Adipocyte (in vitro differentiated cells): Measurements from ENCODE around the gene HLCS.

Experiments
- DNase-seq: peaks from one replicate; pipeline ENCODE4 v3.0.0-alpha.2; 2015; ENCODE audit warnings: low read depth
- H3K27me3 ChIP-seq: replicated peaks from 2 replicates; pipeline ENCODE4 v1.7.0; 2013; ENCODE audit warnings: mild to moderate bottlenecking, low read length, moderate library complexity; ENCODE audit not compliant: control insufficient read depth, insufficient read depth
- H3K36me3 ChIP-seq: 2 replicates; pipeline ENCODE4 v1.7.0; 2013; ENCODE audit warnings: low read length, mild to moderate bottlenecking, moderate library complexity; ENCODE audit not compliant: control insufficient read depth, insufficient read depth, severe bottlenecking
- H3K4me1 ChIP-seq: 2 replicates; pipeline ENCODE4 v1.7.0; 2013; ENCODE audit warnings: mild to moderate bottlenecking, low read length, moderate library complexity; ENCODE audit not compliant: control insufficient read depth, insufficient read depth
- H3K4me3 ChIP-seq: 2 replicates; pipeline ENCODE4 v1.7.0; 2013; ENCODE audit warnings: mild to moderate bottlenecking, low read length, moderate library complexity
- H3K9ac ChIP-seq: 2 replicates; pipeline ENCODE4 v1.7.0; 2013; ENCODE audit warnings: mild to moderate bottlenecking, low read length, moderate library complexity
- H3K9me3 ChIP-seq: 2 replicates; pipeline ENCODE4 v1.7.0; 2013; ENCODE audit warnings: mild to moderate bottlenecking, low read length, moderate library complexity; ENCODE audit not compliant: control insufficient read depth

The HLCS gene

DNA sequence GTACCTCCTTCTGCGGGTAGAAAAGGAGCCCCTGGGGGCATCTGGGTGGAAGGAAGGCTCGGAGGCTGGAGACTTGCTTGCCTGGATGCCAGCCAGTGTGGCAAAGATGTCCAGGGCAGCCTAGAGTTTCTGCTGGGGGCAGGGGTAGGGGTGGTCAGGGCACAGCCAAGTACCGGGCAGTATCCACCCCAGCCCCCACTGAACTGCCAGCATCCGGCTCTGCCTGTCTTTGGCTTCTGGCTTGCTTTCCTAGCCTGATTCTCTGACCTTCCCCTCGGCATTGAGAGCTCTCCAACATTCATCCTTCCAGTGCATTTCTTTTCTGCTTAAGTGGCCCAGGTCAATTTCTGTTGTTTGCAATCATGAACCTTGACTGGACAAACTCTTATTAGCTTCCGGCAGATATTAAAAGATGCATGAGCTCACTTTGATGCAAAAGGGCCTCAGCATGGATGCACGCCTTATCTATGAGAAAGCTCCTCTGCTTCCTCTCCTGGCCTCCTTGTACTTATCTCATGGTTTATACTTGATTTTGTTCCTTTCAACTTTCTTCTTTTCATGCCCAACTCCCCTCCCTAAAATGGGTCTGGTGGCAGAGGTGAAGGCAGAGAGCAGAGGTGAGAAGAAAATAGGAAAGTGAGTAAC, 116.9 kb downstream of the HLCS start:
- no peaks in the 10 kb centered on the region for H3K27me3 ChIP-seq
- H3K9me3 ChIP-seq, result no peaks in the 10 kb centered on the region
- H3K9ac ChIP-seq, result no peak overlapping the region
- no peak for DNase-seq
- H3K36me3 ChIP-seq, result no peaks in the 10 kb centered on the region
- H3K4me1 ChIP-seq, result peaks cover 6% of the 10 kb centered on the region
- no peak overlapping the region for H3K4me3 ChIP-seq

DNA sequence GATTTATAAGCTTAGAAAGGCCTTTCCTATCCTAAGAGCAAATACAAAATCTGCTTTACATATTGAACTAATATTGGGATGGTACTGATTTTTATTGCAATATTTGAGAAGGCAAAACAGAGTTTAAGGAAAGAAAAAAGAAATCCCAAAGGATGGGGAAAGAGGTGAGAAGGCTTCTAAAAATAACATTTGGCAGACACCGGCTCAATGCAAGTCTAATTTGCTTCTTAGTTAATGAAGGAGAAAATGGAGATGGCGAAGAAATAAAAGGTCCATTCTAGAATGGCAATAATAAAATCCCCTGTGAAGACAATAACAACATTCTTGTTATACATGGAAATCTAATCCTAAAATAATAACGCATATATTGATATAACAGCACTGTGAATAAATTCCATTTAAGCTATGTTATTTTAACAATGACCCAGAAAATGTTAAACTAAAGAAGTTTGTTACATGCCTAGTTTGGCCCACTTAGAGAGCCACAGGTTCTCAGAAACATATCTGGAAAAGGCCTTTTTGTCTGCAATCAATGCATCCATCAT, 117.7 kb downstream of the HLCS start:
- H3K9me3 ChIP-seq, result no peaks in the 10 kb centered on the region
- DNase-seq, result no peak

DNA sequence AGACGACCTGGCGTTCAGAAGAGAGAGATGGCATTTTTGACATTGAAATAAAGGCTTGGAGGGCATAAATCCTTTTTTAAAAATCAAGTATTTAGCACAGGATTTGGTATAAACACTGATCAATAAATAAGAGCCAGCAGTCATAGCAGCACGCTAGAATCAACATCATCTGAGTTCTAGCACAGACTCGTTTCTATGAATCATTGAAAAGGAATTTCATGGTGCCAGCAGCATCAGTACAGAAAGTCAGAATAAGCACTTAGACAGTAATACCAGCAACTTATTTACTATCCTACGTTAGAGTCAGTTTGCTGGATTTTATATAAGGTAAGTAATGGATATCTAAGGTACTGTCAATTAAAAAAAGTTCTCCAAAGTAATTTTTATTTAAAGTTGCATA, 119.3 kb downstream of the HLCS start:
- H3K4me1 ChIP-seq, result peaks cover 6% of the 10 kb centered on the region
- H3K4me3 ChIP-seq, result no peak overlapping the region
- no peaks in the 10 kb centered on the region for H3K27me3 ChIP-seq
- peak; percentile 80 for DNase-seq
- no peaks in the 10 kb centered on the region for H3K36me3 ChIP-seq
- no peaks in the 10 kb centered on the region for H3K9me3 ChIP-seq
- H3K9ac ChIP-seq, result no peak overlapping the region

More for the DNA sequence above, 117.7 kb downstream of the HLCS start:
- Histone ChIP-seq H3K36me3 (no peaks in the 10 kb centered on the region), H3K9ac (no peak overlapping the region), H3K4me3 (no peak overlapping the region), H3K4me1 (peaks cover 6% of the 10 kb centered on the region), H3K27me3 (no peaks in the 10 kb centered on the region)

DNA sequence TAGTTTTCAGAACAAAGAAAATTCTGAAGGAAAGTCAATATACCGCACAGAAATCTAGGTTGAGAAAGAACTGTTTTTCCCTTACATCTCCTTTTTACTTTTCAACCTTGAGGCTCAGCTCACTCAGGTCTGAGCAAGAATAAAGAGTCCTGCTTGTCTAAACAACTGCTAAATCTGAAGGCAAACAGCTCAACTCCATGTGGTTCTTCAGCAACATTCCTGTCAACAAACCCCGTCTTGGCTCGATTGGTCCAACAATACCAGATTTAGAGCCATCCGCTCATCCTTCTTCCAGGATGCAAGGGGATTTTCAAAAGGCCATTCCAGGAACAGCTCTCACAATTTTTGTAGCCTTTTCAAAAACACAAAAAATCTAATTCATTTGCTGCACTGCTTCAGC, 119.8 kb downstream of the HLCS start:
- H3K9me3 ChIP-seq, result no peaks in the 10 kb centered on the region
- peaks cover 6% of the 10 kb centered on the region for H3K4me1 ChIP-seq
- no peaks in the 10 kb centered on the region for H3K27me3 ChIP-seq
- H3K36me3 ChIP-seq, result no peaks in the 10 kb centered on the region
- H3K9ac ChIP-seq, result no peak overlapping the region
- no peak overlapping the region for H3K4me3 ChIP-seq
- peak; percentile 20 for DNase-seq

DNA sequence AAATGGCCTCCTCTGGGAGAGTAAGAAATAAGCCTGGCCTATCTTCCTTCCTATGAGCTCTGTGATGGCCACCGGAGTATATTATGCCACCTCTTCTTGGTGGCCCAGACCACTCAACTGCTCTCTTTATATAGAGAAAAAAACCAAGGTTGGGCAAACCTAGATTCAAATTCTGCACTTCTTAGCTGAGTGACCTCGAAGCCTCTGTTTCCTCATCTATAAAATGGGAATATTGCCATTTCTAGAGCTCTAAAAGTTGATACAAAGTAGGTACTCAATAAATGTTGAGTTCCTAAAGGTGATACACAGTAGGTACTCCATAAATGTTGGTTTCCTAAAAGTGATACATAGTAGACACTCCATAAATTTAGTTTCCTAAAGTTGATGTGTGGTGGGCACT, 120.7 kb downstream of the HLCS start:
- H3K4me1 ChIP-seq, result peaks cover 6% of the 10 kb centered on the region
- H3K27me3 ChIP-seq, result no peaks in the 10 kb centered on the region
- no peaks in the 10 kb centered on the region for H3K36me3 ChIP-seq
- H3K4me3 ChIP-seq, result no peak overlapping the region
- H3K9ac ChIP-seq, result no peak overlapping the region
- no peaks in the 10 kb centered on the region for H3K9me3 ChIP-seq
- DNase-seq, result no peak

DNA sequence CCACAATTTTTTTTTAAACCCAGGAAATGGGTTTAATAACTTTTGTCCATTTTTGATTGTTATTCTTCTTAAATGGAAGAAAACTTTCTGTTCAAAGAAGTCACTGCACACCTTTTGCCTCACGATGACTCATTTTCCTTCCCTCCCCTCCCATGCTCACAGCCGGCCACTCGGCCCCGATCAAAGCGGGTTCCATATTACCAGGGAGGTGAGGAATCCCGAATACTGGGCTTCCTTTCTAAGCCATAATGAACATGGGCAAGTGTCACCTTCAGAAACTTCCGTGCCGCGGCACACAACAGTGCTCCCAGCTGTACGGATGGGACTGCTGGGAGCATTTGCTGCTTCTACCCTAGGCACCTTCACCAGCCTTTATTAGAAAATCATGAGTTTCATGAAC, 121.4 kb downstream of the HLCS start:
- H3K9ac ChIP-seq, result no peak overlapping the region
- H3K27me3 ChIP-seq, result no peaks in the 10 kb centered on the region
- H3K36me3 ChIP-seq, result no peaks in the 10 kb centered on the region
- H3K9me3 ChIP-seq, result no peaks in the 10 kb centered on the region
- peaks cover 6% of the 10 kb centered on the region for H3K4me1 ChIP-seq
- DNase-seq, result no peak
- no peak overlapping the region for H3K4me3 ChIP-seq

DNA sequence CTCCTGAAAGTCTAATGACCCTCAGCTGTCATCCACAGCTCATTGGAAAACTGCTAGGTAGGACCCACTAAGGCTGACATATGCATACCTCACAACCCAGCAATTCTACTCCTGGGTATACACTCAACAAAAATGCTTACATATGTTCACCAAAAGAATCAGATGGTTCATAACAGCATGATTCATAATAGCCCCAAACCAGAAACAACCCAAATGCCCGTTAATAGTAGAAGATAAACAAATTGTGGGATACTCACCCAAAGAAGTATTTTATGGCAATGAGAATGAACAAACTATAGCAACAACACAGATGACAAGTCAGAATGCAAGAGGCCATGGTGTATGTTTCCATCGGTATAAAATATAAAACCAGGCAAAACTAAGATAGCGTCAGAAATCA, 124.6 kb downstream of the HLCS start:
- DNase-seq, result no peak
- no peak overlapping the region for H3K4me3 ChIP-seq
- H3K9me3 ChIP-seq, result no peaks in the 10 kb centered on the region
- H3K9ac ChIP-seq, result no peak overlapping the region
- H3K36me3 ChIP-seq, result no peaks in the 10 kb centered on the region
- H3K4me1 ChIP-seq, result peaks cover 7% of the 10 kb centered on the region
- H3K27me3 ChIP-seq, result no peaks in the 10 kb centered on the region

DNA sequence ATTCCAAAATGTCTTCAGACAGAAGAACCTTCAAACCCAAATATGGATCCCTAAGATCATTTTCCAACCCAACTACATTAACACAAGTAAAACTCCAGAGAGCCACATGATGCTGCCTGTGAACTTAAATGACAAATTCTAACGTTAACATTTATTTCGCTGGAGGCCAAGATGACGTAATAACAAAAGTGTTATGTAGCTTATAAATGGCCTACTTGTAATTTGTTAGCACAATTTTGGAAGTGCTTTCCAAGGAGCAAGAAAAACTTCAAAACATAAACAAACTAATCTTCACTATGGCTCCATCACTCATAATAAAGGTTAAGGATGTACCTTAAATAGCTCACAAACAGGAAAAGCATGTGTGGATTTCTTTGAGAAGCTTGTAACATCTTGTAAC, 126.7 kb downstream of the HLCS start:
- peaks cover 6% of the 10 kb centered on the region for H3K4me1 ChIP-seq
- no peak for DNase-seq
- H3K36me3 ChIP-seq, result no peaks in the 10 kb centered on the region
- no peaks in the 10 kb centered on the region for H3K27me3 ChIP-seq
- H3K4me3 ChIP-seq, result no peak overlapping the region
- no peaks in the 10 kb centered on the region for H3K9me3 ChIP-seq
- H3K9ac ChIP-seq, result no peak overlapping the region

DNA sequence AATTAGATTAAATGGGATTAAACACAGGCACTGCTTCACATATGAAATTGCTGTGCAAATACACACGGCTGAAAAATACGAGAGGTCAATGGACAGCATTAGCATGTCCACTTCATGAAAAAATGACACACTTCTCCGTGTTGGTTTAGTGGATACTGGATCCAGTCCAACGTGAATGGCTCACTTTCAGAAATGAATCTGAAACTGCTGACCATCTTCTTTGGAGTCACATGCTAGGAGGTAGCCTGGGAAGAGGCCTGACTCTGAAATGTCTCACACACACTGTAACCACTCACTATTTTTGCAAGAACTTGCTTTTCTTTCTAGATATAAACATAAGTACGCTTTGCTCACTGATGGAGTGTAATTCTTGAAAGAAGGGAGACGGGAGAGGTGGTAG, 127.3 kb downstream of the HLCS start:
- peak; percentile 42 for DNase-seq
- no peaks in the 10 kb centered on the region for H3K27me3 ChIP-seq

DNA sequence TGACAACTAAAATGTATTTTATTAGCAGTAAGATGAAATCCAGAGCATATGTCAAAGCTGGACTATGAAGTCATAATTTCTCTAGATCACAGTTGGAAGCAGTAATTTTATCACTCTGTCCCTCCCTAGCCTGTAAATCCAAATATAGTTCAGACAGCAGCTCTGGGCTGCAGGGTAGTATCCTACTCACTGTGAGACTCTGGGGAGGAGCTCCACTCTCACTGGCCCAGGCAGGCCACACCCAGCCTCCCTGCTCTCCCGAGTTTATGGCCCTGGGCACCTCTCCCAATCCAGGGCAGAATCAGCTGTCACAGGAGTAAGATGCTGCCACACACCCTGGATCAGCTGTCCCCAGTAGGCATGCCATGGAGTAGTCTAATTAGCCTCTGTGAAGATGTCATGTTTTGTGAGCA, 131.1 kb downstream of the HLCS start:
- Histone ChIP-seq H3K9ac (no peak overlapping the region), H3K36me3 (no peaks in the 10 kb centered on the region), H3K27me3 (no peaks in the 10 kb centered on the region), H3K4me1 (peaks cover 6% of the 10 kb centered on the region), H3K4me3 (no peak overlapping the region), H3K9me3 (no peaks in the 10 kb centered on the region)
- no peak for DNase-seq

More for the DNA sequence above, 127.3 kb downstream of the HLCS start:
- H3K4me1 ChIP-seq, result peaks cover 6% of the 10 kb centered on the region
- no peak overlapping the region for H3K4me3 ChIP-seq
- H3K36me3 ChIP-seq, result no peaks in the 10 kb centered on the region
- H3K9ac ChIP-seq, result no peak overlapping the region
- H3K9me3 ChIP-seq, result no peaks in the 10 kb centered on the region

DNA sequence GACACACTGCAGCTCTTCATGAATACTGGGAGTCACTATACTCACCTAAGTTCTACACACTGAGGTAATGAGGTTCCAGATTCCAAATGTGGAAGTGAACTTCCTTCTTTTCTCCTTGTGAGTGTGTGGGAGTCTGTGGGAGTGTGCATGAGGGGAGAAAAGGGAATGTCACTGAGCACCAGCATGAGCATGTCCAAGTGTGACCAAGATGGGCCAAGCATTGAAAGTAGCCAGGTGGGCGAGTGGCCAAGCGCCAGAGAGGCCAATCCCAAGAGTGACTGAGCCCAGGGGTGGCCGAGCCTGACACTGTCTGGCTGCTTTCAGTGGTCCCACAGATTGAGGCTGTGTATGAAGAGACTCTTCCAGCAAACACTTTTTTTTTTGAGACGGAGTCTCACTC, 132.3 kb downstream of the HLCS start:
- H3K36me3 ChIP-seq, result no peaks in the 10 kb centered on the region
- no peak overlapping the region for H3K4me3 ChIP-seq
- no peaks in the 10 kb centered on the region for H3K27me3 ChIP-seq
- DNase-seq, result no peak
- H3K9ac ChIP-seq, result no peak overlapping the region
- no peaks in the 10 kb centered on the region for H3K9me3 ChIP-seq
- H3K4me1 ChIP-seq, result peaks cover 3% of the 10 kb centered on the region

DNA sequence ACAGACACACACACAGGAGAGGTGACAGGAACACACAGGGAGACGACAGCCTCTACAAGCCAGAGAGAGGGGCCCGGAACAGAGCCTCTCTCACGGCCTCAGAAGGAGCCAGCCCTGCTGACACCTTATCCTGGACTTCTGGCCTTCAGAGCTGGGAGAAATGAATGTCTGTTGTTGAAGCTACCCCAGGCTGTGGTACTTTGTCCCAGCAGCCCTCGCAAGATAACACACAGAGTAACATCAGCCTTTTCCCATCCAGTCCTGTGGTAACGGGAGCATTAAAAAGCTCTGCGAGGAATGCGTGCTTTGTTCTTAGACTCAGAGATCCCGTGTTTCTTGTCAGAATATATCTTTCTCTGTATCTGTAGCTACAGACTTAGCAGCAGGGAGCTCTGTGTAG, 136.4 kb downstream of the HLCS start:
- Histone ChIP-seq H3K27me3 (no peaks in the 10 kb centered on the region), H3K9me3 (no peaks in the 10 kb centered on the region), H3K9ac (no peak overlapping the region), H3K36me3 (no peaks in the 10 kb centered on the region), H3K4me3 (no peak overlapping the region), H3K4me1 (no peaks in the 10 kb centered on the region)
- DNase-seq, result no peak
